Spleen (tissue), 7 donors: Measurements from ENCODE around the gene FAM221A.

Source experiments
- POLR2A ChIP-seq, 3 donors: fragments of 450-650 bp; IDR thresholded peaks; one replicate each; pipeline ENCODE4 v1.5.1; 2017; ENCODE audit warnings: antibody characterized with exemption in 3 of 3, mild to moderate bottlenecking in 1 of 3
- TF ChIP-seq, protein P1 (sequence below), 11 experiments: fragments of 200-600 bp in 7 of 11; fragments of 450-650 bp in 4 of 11; sonication (generic) in 4 of 11; IDR thresholded peaks in 8 of 11; conservative IDR thresholded peaks in 3 of 11; 1 replicate in 7 of 11; 2 replicates in 4 of 11; pipeline versions ENCODE4 v1.4.0 to v1.8.0; 2016 to 2021; ENCODE audit warnings: antibody characterized with exemption in 11 of 11, inconsistent platforms in 4 of 11, mild to moderate bottlenecking in 1 of 11
- donor health status: DM: no; HTN: no; CAD: no; lungs with moderate emphysema.
- donor health status: DM: no; HTN: no; CAD: no.
- donor health status: DM: no; HTN: no; CAD: no.

DNA sequence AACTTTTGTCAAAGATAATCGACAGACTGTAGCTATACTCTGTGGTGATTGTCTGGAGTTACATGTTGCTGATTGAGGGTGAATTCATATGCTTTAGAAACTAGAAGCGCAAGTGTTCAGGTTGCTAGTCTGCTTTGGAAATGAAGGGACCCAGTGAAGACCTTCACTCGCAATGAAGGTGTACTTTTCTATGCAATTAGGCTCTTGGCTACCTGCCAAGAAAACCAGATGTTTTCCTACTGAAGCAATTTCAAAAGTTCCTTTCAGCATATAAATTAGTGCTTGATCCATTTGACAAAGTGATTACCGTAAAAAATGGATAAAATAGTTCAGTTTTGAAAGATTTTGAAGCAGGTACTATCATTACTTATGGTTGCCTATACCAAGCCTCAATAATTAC, 20.0 kb downstream of the FAM221A start:
- TF ChIP-seq, protein P1, sequence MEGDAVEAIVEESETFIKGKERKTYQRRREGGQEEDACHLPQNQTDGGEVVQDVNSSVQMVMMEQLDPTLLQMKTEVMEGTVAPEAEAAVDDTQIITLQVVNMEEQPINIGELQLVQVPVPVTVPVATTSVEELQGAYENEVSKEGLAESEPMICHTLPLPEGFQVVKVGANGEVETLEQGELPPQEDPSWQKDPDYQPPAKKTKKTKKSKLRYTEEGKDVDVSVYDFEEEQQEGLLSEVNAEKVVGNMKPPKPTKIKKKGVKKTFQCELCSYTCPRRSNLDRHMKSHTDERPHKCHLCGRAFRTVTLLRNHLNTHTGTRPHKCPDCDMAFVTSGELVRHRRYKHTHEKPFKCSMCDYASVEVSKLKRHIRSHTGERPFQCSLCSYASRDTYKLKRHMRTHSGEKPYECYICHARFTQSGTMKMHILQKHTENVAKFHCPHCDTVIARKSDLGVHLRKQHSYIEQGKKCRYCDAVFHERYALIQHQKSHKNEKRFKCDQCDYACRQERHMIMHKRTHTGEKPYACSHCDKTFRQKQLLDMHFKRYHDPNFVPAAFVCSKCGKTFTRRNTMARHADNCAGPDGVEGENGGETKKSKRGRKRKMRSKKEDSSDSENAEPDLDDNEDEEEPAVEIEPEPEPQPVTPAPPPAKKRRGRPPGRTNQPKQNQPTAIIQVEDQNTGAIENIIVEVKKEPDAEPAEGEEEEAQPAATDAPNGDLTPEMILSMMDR (IDR thresholded peaks at IDR 0.05 in 8 of 11, conservative IDR thresholded peaks at IDR 0.05 in 3 of 11) = no peak
- TF ChIP-seq POLR2A (IDR thresholded peaks at IDR 0.05) = no peak
